HFF-Myc (cell line): Measurements from ENCODE around the gene ZNF558.

Experiments used
- DNase-seq: peaks from one replicate; pipeline ENCODE4 v3.0.0-alpha.2; 2011; ENCODE audit warnings: low read depth; ENCODE audit errors: extremely low read depth
- H3K4me3 ChIP-seq: replicated peaks from 2 replicates; pipeline ENCODE4 v1.5.1; 2011; ENCODE audit warnings: low read depth, mild to moderate bottlenecking, control low read depth, low read length
- CTCF ChIP-seq: IDR thresholded peaks from 2 replicates; pipeline ENCODE4 v1.5.1; 2012; ENCODE audit warnings: mild to moderate bottlenecking, low read depth, low read length, control low read depth; ENCODE audit errors: missing control alignments

The ZNF558 gene

GRCh38 chr19:8831373-8831772, 731 bp downstream of the ZNF558 start:
- H3K4me3 ChIP-seq, result peak overlapping the region; percentile 64
- TF ChIP-seq CTCF, result no peak
- no peak for DNase-seq

GRCh38 chr19:8827277-8827676, 4.8 kb downstream of the ZNF558 start:
- no peak overlapping the region for H3K4me3 ChIP-seq
- no peak for DNase-seq
- no peak for TF ChIP-seq CTCF

- no peak overlapping the region for H3K4me3 ChIP-seq
- TF ChIP-seq CTCF, result no peak
- DNase-seq, result no peak
These were observed 5.7 kb downstream of the ZNF558 start for GRCh38 chr19:8826371-8826770.

GRCh38 chr19:8821748-8822241, 10.3 kb downstream of the ZNF558 start:
- no peak for TF ChIP-seq CTCF
- no peak overlapping the region for H3K4me3 ChIP-seq

GRCh38 chr19:8820234-8820633, 11.9 kb downstream of the ZNF558 start:
- no peak for TF ChIP-seq CTCF
- no peak for DNase-seq
- no peak overlapping the region for H3K4me3 ChIP-seq

More at GRCh38 chr19:8821748-8822241, 10.3 kb downstream of the ZNF558 start:
- no peak for DNase-seq

- DNase-seq, result no peak
- no peak for TF ChIP-seq CTCF
- H3K4me3 ChIP-seq, result no peak overlapping the region
These were observed 16.3 kb downstream of the ZNF558 start for GRCh38 chr19:8815780-8816179.

- no peak overlapping the region for H3K4me3 ChIP-seq
- no peak for TF ChIP-seq CTCF
- no peak for DNase-seq
These were observed 17.9 kb downstream of the ZNF558 start for GRCh38 chr19:8814176-8814575.
